Fibroblast of lung (primary cell): Measurements from ENCODE around the gene ZNG1F. TPM values are rescaled to one million over a fixed set of nuclear protein-coding genes. Genes with fewer than 3 reads are reported as not detected.
"Not testable (repeated sequence)": the region's sequence is repeated elsewhere in the genome, so short reads cannot be mapped to it uniquely, and the experiment has no call there.

Experiments
- DNase-seq, 2 donors: peaks; one replicate each; pipeline versions ENCODE4 v3.0.0 to v3.0.0-alpha.2; 2010; ENCODE audit warnings: low read depth in 2 of 2
- H2AFZ ChIP-seq: 2 replicates; pipeline ENCODE4 v1.5.1; 2012; ENCODE audit warnings: low read length, control low read depth, inconsistent platforms
- H3K27ac ChIP-seq: 2 replicates; pipeline ENCODE4 v1.5.1; 2011; ENCODE audit warnings: low read length, control low read depth; ENCODE audit not compliant: insufficient read depth
- H3K27me3 ChIP-seq: 2 replicates; pipeline ENCODE4 v1.5.1; 2011; ENCODE audit warnings: mild to moderate bottlenecking, low read length; ENCODE audit not compliant: control insufficient read depth, insufficient read depth
- H3K36me3 ChIP-seq: 2 replicates; pipeline ENCODE4 v1.5.1; 2011; ENCODE audit warnings: low read length; ENCODE audit not compliant: control insufficient read depth, insufficient read depth
- H3K4me1 ChIP-seq: 2 replicates; pipeline ENCODE4 v1.5.1; 2011; ENCODE audit warnings: low read length; ENCODE audit not compliant: control insufficient read depth, insufficient read depth; ENCODE audit errors: extremely low read depth
- H3K4me2 ChIP-seq: 2 replicates; pipeline ENCODE4 v1.5.1; 2011; ENCODE audit warnings: low read length, control low read depth; ENCODE audit not compliant: insufficient read depth; ENCODE audit errors: extremely low read depth
- H3K4me3 ChIP-seq, 4 experiments: fragments of 200-600 bp in 1 of 4; sonication (generic) in 1 of 4; replicated peaks in 1 of 4; 2 replicates each; pipeline ENCODE4 v1.5.1; 2011 to 2016; ENCODE audit warnings: low read length in 4 of 4, low read depth in 3 of 4, mild to moderate bottlenecking in 3 of 4, control low read depth in 2 of 4, inconsistent platforms in 1 of 4, mixed read lengths in 1 of 4; ENCODE audit not compliant: insufficient read depth in 1 of 4; ENCODE audit errors: control extremely low read depth in 1 of 4
- H3K79me2 ChIP-seq: 2 replicates; pipeline ENCODE4 v1.5.1; 2012; ENCODE audit warnings: mild to moderate bottlenecking, low read length, inconsistent platforms; ENCODE audit not compliant: control insufficient read depth, insufficient read depth
- H3K9ac ChIP-seq: 2 replicates; pipeline ENCODE4 v1.5.1; 2011; ENCODE audit warnings: mild to moderate bottlenecking, low read length, control low read depth; ENCODE audit not compliant: insufficient read depth
- H3K9me3 ChIP-seq: 2 replicates; pipeline ENCODE4 v1.5.1; 2012; ENCODE audit warnings: low read depth, low read length; ENCODE audit not compliant: control insufficient read depth, insufficient read depth
- H4K20me1 ChIP-seq: 2 replicates; pipeline ENCODE4 v1.5.1; 2011; ENCODE audit warnings: low read length; ENCODE audit not compliant: control insufficient read depth, insufficient read depth; ENCODE audit errors: extremely low read depth
- polyA plus RNA-seq, 2 donors: library from polyadenylated mRNA; depleted of rRNA in 1 of 2; stranded (reverse) in 1 of 2; unstranded in 1 of 2; fragments of >200 nt; gene quantifications; 2 replicates each; pipeline ENCODE4 v1.2.1, GENCODE V29; 2011 to 2012; ENCODE audit warnings: missing spikeins in 1 of 2
- total RNA-seq: library from RNA; depleted of rRNA; stranded (reverse); fragments of >200 nt; gene quantifications from 2 replicates; pipeline ENCODE4 v1.2.1, GENCODE V29; 2014

Gene ZNG1F
- total and polyA plus RNA-seq, 2 donors (not counting 1 experiment from before 2014, with no cell fraction given), result 3.8 to 5.0 TPM

- not testable (repeated sequence) for H3K27ac ChIP-seq, H3K4me1 ChIP-seq, H3K27me3 ChIP-seq, DNase-seq, H2AFZ ChIP-seq, H3K9me3 ChIP-seq, H3K79me2 ChIP-seq, H3K4me3 ChIP-seq, H3K36me3 ChIP-seq, H4K20me1 ChIP-seq, H3K9ac ChIP-seq, H3K4me2 ChIP-seq
These were observed 47.2 kb downstream of the ZNG1F start for GRCh38 chr9:41141878-41142277.

- not testable (repeated sequence) for H4K20me1 ChIP-seq, H3K4me1 ChIP-seq, H3K36me3 ChIP-seq, H3K27me3 ChIP-seq, H3K4me2 ChIP-seq, H3K9ac ChIP-seq, H3K9me3 ChIP-seq, H3K4me3 ChIP-seq, H2AFZ ChIP-seq, H3K79me2 ChIP-seq, DNase-seq, H3K27ac ChIP-seq
These were observed 60.5 kb downstream of the ZNG1F start, which contains the start of gene FOXD4L6 for GRCh38 chr9:41128581-41128980. Gene FOXD4L6 (minus strand): TSS chr9:41128681. CDS start chr9:41128383, 298 bp downstream.

- H3K79me2 ChIP-seq, H3K4me3 ChIP-seq, H4K20me1 ChIP-seq, H3K4me2 ChIP-seq, H3K9ac ChIP-seq, H3K36me3 ChIP-seq, H3K9me3 ChIP-seq, DNase-seq, H3K4me1 ChIP-seq, H3K27me3 ChIP-seq, H3K27ac ChIP-seq, H2AFZ ChIP-seq: not testable (repeated sequence)
These were observed 62.2 kb downstream of the ZNG1F start for GRCh38 chr9:41126746-41127446.

- H3K27me3 ChIP-seq, H3K4me1 ChIP-seq, H3K36me3 ChIP-seq, H3K79me2 ChIP-seq, H2AFZ ChIP-seq, H3K9me3 ChIP-seq, H3K9ac ChIP-seq, DNase-seq, H3K27ac ChIP-seq, H3K4me2 ChIP-seq, H3K4me3 ChIP-seq, H4K20me1 ChIP-seq: not testable (repeated sequence)
These were observed 63.2 kb downstream of the ZNG1F start for GRCh38 chr9:41125936-41126335.

- not testable (repeated sequence) for H3K79me2 ChIP-seq, H3K9me3 ChIP-seq, H3K36me3 ChIP-seq, H3K27ac ChIP-seq, H3K4me1 ChIP-seq, H3K9ac ChIP-seq, H4K20me1 ChIP-seq, DNase-seq, H3K27me3 ChIP-seq, H3K4me2 ChIP-seq, H3K4me3 ChIP-seq, H2AFZ ChIP-seq
These were observed 63.9 kb downstream of the ZNG1F start for GRCh38 chr9:41125109-41125658.

GRCh38 chr9:41124250-41125108 lies 64.6 kb downstream of the ZNG1F start:
- DNase-seq, H3K4me1 ChIP-seq, H3K9ac ChIP-seq, H3K4me2 ChIP-seq, H3K27me3 ChIP-seq, H2AFZ ChIP-seq, H3K36me3 ChIP-seq, H3K9me3 ChIP-seq, H4K20me1 ChIP-seq, H3K27ac ChIP-seq, H3K79me2 ChIP-seq, H3K4me3 ChIP-seq: not testable (repeated sequence)
